ENCODE measurements around the gene DUS4L. TPM values are rescaled to one million over a fixed set of nuclear protein-coding genes. Genes with fewer than 3 reads are reported as not detected.

DUS4L gene
- polyA plus RNA-seq, 1 donor from 2014 or later: 24.2 TPM

GRCh38 chr7:107597582-107597916, 33.8 kb downstream of the DUS4L start:
- Histone ChIP-seq H3K4me2 (ENCODE audit: low read length) (no peak overlapping the region), H3K9me2 (ENCODE audit: insufficient read depth, low read length) (no peaks in the 10 kb centered on the region), H4K20me1 (ENCODE audit: insufficient read depth) (no peaks in the 10 kb centered on the region), H3F3A (ENCODE audit: insufficient read depth, low read length, poor library complexity, severe bottlenecking) (no peaks in the 10 kb centered on the region), H3K36me3 (ENCODE audit: insufficient read depth, low read length) (peaks cover 10% of the 10 kb centered on the region), H3K79me2 (replicated peaks; ENCODE audit: insufficient read depth, low read length) (no peaks in the 10 kb centered on the region), H3K4me3 (ENCODE audit: low read length) (no peak overlapping the region), H2AFZ (ENCODE audit: low read depth, low read length) (no peak overlapping the region), H3K27ac (ENCODE audit: low read length) (no peak overlapping the region), H3K9me3 (ENCODE audit: low read length) (no peaks in the 10 kb centered on the region), H3K27me3 (ENCODE audit: insufficient read depth, low read depth, low read length) (no peaks in the 10 kb centered on the region), H3K9ac (ENCODE audit: low read length) (no peak overlapping the region)
- TF ChIP-seq CTCF (IDR thresholded peaks at IDR 0.05; ENCODE audit: poor library complexity, severe bottlenecking) (no peak), RAD21 (conservative IDR thresholded peaks at IDR 0.05) (no peak), SMC3 (conservative IDR thresholded peaks at IDR 0.05; ENCODE audit: poor library complexity) (no peak), REST (IDR thresholded peaks at IDR 0.05; ENCODE audit: borderline replicate concordance) (no peak), POLR2AphosphoS5 (IDR thresholded peaks at IDR 0.05) (no peak), EP300 (conservative IDR thresholded peaks at IDR 0.05; ENCODE audit: poor library complexity, severe bottlenecking) (no peak), TAF1 (IDR thresholded peaks at IDR 0.05; ENCODE audit: low read depth) (no peak), MXI1 (conservative IDR thresholded peaks at IDR 0.05; ENCODE audit: poor library complexity, severe bottlenecking) (no peak), EZH2 (IDR thresholded peaks at IDR 0.05; ENCODE audit: borderline replicate concordance, insufficient read depth, low read length, poor library complexity, severe bottlenecking) (no peak)

- no peak overlapping the region for H2AFZ ChIP-seq (ENCODE audit: low read depth, low read length)
- H4K20me1 ChIP-seq (ENCODE audit: insufficient read depth): no peaks in the 10 kb centered on the region
- no peaks in the 10 kb centered on the region for H3F3A ChIP-seq (ENCODE audit: insufficient read depth, low read length, poor library complexity, severe bottlenecking)
- H3K9me2 ChIP-seq (ENCODE audit: insufficient read depth, low read length): no peaks in the 10 kb centered on the region
- no peak for TF ChIP-seq SMC3 (conservative IDR thresholded peaks at IDR 0.05; ENCODE audit: poor library complexity)
- H3K27me3 ChIP-seq (ENCODE audit: insufficient read depth, low read depth, low read length): no peaks in the 10 kb centered on the region
- no peak overlapping the region for H3K9ac ChIP-seq (ENCODE audit: low read length)
- no peak overlapping the region for H3K4me2 ChIP-seq (ENCODE audit: low read length)
- H3K9me3 ChIP-seq (ENCODE audit: low read length): no peaks in the 10 kb centered on the region
- no peak overlapping the region for H3K27ac ChIP-seq (ENCODE audit: low read length)
- H3K36me3 ChIP-seq (ENCODE audit: insufficient read depth, low read length): peaks cover 10% of the 10 kb centered on the region
- no peak overlapping the region for H3K4me3 ChIP-seq (ENCODE audit: low read length)
- H3K79me2 ChIP-seq (replicated peaks; ENCODE audit: insufficient read depth, low read length): no peaks in the 10 kb centered on the region
These were observed 34.2 kb downstream of the DUS4L start for GRCh38 chr7:107597953-107598352.

GRCh38 chr7:107599262-107599661, 35.5 kb downstream of the DUS4L start:
- Histone ChIP-seq H4K20me1 (ENCODE audit: insufficient read depth) (no peaks in the 10 kb centered on the region), H3K4me2 (ENCODE audit: low read length) (no peak overlapping the region), H3K9me2 (ENCODE audit: insufficient read depth, low read length) (no peaks in the 10 kb centered on the region), H3K79me2 (replicated peaks; ENCODE audit: insufficient read depth, low read length) (no peaks in the 10 kb centered on the region), H3K27ac (ENCODE audit: low read length) (no peak overlapping the region), H3K27me3 (ENCODE audit: insufficient read depth, low read depth, low read length) (no peaks in the 10 kb centered on the region), H2AFZ (ENCODE audit: low read depth, low read length) (no peak overlapping the region), H3K4me3 (ENCODE audit: low read length) (no peak overlapping the region), H3K9me3 (ENCODE audit: low read length) (no peaks in the 10 kb centered on the region), H3F3A (ENCODE audit: insufficient read depth, low read length, poor library complexity, severe bottlenecking) (no peaks in the 10 kb centered on the region), H3K9ac (ENCODE audit: low read length) (no peak overlapping the region), H3K36me3 (ENCODE audit: insufficient read depth, low read length) (peaks cover 10% of the 10 kb centered on the region)
- TF ChIP-seq POLR2AphosphoS5 (IDR thresholded peaks at IDR 0.05): no peak

Measured in neural cell (in vitro differentiated cells).